NK-92 (cell line): Measurements from ENCODE around the gene B4GALT1.
"Not testable (repeated sequence)": the region's sequence is repeated elsewhere in the genome, so short reads cannot be mapped to it uniquely, and the experiment has no call there.

Experiments used
- DNase-seq: peaks from one replicate; lab custom pipeline; 2025; ENCODE audit not compliant: unreplicated experiment; lab: John Stamatoyannopoulos, UW

Gene B4GALT1

GRCh38 chr9:33185406-33185805, 18.3 kb upstream of the B4GALT1 start:
- DNase-seq: no peak

DNA sequence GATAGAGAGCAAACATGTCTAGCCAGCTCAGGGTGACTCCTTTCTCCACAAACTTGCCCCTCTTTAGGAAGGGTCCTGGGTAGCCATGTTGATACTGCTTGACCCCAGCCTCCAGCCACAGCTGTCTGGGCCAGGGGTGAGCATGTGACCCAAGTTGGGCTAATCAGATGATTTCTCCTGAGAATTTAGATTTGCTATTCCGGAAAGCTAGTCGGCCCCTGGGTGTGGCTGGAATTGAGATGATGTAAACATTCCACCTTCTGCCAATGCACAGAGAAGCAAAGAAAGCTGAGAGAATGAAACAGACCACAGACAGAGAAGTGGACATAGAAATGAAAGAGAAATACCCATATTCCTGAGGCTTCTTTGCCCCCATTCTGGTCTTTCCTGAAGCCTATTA, 17.8 kb upstream of the B4GALT1 start:
- DNase-seq: no peak

DNA sequence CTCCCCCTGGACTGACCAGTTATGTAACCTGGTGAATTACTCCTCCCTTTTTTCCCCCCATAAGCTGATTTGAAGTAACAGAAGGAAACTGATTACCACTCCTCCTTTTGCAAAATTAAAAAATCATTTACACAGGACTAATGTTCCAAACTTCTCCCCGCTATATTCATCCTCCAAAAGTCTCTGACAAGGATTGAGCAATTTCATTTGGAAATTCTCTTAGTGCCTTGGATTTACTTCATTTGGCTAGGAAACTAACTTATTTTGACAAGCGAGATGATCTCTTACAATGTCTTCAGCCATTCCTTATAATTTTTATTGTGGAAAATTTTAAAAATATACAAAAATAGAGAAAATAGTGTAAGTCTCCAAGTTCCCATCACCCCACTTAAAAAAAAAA, 15.4 kb upstream of the B4GALT1 start:
- no peak for DNase-seq

- no peak for DNase-seq
These were observed 13.5 kb upstream of the B4GALT1 start for GRCh38 chr9:33180526-33181184.

GRCh38 chr9:33178972-33179697, 12.0 kb upstream of the B4GALT1 start:
- DNase-seq: no peak

DNA sequence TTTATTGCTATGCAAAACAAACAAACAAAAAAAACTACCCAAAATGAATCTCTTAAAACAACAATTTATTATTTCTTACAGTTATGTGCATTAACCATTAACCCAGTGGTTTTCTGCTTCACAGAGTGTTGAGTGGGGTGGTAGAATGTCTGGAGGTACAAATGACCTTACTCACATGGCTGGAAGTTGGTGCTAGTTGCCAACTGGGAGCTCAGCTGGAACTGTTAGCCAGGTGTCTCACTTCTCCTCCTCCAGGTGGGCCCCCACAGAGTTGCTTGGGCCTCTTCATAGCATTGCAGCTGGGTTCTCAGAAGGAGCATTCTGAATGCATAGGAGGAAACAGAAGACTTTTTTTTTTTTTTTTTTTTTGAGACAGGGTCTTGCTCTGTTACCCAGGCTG, 10.5 kb upstream of the B4GALT1 start:
- DNase-seq: no peak

DNA sequence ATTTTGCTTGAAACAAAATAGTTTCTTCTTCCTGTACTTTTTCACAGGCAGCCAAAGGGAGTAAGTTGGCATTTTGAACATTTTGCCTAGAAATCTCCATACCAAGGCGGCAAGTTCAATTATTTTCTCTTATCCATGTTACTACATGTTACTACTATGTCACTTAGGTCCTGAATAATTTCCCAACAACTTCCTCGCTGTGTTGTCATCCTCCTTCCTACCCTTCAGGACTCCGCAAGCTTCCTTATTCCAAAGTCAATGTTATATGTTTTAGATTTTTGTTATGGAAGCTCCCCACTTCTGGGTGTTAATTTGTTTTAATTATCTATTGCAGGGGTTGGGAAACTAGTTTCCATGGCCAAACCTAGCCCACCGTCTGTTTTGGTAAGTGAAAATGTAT, 9.9 kb upstream of the B4GALT1 start:
- DNase-seq: no peak

- no peak for DNase-seq
These were observed 8.7 kb upstream of the B4GALT1 start for GRCh38 chr9:33175649-33176325.

DNA sequence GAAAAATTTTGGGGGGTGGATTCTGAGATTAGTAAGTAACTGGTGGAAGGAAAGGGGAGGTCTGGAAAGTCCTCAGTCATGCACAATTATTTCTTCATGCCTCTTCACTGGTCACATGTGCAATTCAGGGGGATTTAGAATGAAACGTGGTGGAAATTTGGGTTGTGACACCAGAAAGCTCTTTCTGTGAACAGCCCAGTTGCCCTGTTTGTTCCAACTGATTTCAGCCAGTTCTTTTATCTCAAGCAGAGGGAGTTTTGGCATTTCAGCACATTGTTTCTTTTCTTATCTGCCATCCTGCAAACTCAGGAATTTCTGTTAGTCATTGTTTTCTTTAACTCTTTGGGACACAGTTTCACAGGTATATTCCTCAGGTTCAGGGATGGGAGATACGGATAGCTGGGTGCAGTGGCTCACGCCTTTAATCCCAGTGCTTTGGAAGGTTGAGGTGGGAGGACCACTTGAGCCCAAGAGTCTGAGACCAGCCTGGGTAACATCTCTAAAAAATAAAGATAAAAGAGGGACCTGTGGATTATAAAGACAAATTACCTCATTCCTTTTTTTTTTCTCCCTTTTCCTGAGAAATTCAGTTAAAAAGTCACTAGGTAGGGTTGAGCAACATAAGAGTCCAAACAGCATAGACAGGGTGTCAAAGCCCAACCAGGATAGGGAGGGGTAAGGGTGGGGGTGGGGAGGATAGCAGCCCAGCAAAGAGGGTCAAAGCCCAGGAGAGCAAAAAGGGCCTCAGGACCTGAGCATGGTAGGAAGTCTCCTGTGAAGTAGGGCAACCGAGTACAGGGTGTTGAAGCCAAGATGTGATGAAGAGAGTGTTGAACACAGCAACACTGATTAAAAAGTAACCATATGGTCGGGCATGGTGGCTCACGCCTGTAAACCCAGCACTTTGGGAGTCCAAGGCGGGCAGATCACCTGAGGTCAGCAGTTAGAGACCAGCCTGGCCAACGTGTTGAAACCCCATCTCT, 5.4 kb upstream of the B4GALT1 start:
- no peak for DNase-seq

DNA sequence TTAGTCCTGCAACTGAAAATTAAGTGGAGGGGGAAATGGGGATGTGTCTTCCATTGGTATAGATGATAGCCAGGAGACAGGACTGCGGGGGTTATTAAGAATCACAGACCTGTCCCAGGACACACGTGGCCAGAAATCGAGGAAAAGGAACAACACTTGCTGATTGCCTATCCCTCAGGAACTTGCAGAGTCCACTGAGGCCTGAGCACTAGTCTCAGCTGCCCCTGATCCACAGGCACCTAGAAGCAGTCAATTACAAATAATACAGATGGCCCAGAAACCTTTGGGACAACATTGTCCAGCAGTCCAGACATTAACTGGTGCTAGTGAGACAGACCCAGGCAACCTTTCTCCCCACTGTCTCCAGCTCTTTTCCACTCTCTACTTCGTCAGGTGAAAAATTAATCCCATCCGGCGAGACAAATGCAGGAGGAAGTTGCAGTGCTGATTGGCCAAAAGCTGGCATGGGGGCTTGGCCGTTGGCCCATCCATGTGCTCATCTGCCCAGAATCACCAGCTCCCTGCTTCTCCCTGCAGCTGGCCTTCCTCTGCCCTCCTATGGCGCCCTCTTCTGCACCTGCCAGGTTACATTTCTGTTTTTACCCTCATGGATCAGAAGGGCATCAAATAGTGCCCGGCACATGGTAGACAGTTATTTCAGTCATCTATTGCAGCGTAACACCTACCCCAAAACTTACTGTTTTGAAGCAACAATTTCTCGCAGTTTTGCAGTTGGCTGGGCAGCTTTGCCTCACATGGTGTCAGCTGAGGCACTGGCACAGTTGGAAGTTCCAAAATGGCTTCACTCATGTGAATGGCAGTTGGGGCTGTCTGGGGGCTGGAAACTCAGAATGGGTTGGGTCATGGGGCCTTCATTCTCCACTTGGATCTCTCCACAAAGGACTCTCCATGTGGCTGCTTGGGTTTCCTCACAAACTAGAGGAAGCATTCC, 3.6 kb upstream of the B4GALT1 start:
- DNase-seq: no peak

DNA sequence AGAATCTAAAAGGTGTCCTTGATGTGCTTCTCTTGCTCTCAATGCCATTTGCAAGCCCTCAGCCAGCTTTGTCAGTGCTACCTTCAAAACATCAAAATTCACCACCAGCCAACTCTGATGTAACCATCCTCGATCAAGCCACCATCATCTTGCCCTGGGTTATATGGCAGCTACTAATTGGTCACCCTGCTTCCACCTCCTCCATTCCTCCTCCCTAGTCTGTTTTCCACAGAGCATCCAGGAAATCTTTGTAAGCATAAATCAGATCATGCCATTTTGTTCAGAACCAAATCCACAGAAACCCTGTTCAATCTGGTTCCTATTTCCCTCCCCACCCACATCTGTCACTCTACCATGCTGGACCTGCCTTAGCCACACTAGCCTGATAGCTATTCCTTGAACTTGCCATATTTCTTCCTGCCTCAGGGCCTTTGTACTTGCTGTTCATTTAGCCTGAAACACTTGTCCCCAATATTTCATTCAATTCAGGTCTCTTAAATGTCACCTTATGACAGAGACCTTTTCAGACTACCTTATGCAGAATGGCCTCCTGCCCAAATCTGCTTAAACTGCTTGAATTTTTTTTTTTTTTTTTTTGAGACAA, 1.9 kb upstream of the B4GALT1 start:
- DNase-seq: no peak

DNA sequence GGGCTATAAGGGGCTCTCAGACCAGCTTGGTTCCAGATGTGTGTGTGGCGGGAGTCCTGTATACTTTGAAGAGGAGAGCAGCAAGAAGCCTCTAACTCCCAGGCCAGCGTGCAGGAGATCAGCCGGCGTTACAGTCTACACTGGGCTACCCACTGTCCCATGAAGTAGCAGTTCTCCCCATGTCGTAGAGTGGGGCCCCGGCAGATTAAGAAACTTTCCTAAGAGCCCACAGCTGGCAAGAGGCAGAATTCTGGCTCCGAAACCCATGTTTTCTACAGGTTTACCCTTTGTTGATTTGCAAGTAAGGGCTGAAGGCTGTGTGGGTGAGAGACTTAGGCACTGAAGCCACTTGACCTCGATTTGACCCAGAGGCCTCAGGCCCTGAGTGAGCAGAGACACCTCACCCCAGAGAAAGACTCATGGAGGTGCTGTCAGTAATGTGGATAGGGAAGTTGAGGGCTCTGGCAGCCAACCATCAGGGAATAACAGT, 881 bp upstream of the B4GALT1 start:
- no peak for DNase-seq

GRCh38 chr9:33166231-33167083, 679 bp downstream of the B4GALT1 start:
- no peak for DNase-seq

- no peak for DNase-seq
These were observed 1.6 kb downstream of the B4GALT1 start for GRCh38 chr9:33165263-33166151.

GRCh38 chr9:33164921-33165262, 2.2 kb downstream of the B4GALT1 start:
- not testable (repeated sequence) for DNase-seq

GRCh38 chr9:33164138-33164809, 2.9 kb downstream of the B4GALT1 start:
- no peak for DNase-seq
